Subcutaneous abdominal adipose tissue (tissue), 5 donors: ENCODE results near the gene CLASP1.
"Not testable (repeated sequence)": the region's sequence is repeated elsewhere in the genome, so short reads cannot be mapped to it uniquely, and the experiment has no call there.

ENCODE experiments used
- H3K27ac ChIP-seq: one replicate; pipeline ENCODE4 v1.7.0; 2013; ENCODE audit warnings: low read depth, mild to moderate bottlenecking, inconsistent platforms, low read length, moderate library complexity
- H3K27me3 ChIP-seq, 5 donors: one replicate each; pipeline ENCODE4 v1.7.0; 2013; ENCODE audit warnings: low read length in 5 of 5, inconsistent platforms in 1 of 5; ENCODE audit not compliant: control insufficient read depth in 5 of 5, insufficient read depth in 4 of 5
- H3K36me3 ChIP-seq, 5 donors: one replicate each; pipeline ENCODE4 v1.7.0; 2013; ENCODE audit warnings: low read length in 5 of 5; ENCODE audit not compliant: control insufficient read depth in 5 of 5, insufficient read depth in 5 of 5
- H3K4me1 ChIP-seq, 5 donors: one replicate each; pipeline ENCODE4 v1.7.0; 2013; ENCODE audit warnings: low read length in 5 of 5, mild to moderate bottlenecking in 3 of 5, moderate library complexity in 1 of 5; ENCODE audit not compliant: control insufficient read depth in 5 of 5, insufficient read depth in 5 of 5
- H3K4me3 ChIP-seq, 5 donors: one replicate each; pipeline ENCODE4 v1.7.0; 2013; ENCODE audit warnings: low read length in 5 of 5, low read depth in 1 of 5
- H3K9ac ChIP-seq, 5 donors: one replicate each; pipeline ENCODE4 v1.7.0; 2013; ENCODE audit warnings: low read length in 5 of 5, mild to moderate bottlenecking in 4 of 5, moderate library complexity in 3 of 5
- H3K9me3 ChIP-seq, 5 donors: one replicate each; pipeline ENCODE4 v1.7.0; 2013; ENCODE audit warnings: low read length in 5 of 5; ENCODE audit not compliant: control insufficient read depth in 5 of 5
- donor health status: healthy.
- donor health status: healthy.
- donor health status: healthy.
- donor health status: healthy.
- donor health status: healthy.

The CLASP1 gene

DNA sequence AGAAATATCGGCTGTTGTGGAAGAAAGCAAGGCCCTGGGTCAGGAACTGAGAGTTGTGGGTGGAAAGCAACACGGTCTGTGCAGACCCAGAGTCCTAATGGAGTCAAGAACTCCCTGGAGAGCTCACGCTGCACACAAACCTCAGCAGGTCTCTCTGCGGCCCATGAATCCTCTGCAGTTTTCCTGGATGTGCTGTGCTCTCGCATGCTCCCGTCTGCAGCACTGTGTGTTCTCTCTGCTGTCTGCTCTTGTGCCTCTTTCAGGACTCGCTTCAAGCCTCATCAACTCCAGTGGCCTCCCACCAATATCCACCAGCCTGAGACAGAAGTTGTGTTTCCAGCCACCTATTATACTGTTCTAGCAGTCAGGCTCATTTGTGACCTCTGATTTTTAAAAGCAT is 94.3 kb downstream of the CLASP1 start:
- no peaks in the 10 kb centered on the region for H3K9me3 ChIP-seq
- no peaks in the 10 kb centered on the region for H3K36me3 ChIP-seq
- no peak overlapping the region for H3K27ac ChIP-seq
- no peak overlapping the region for H3K9ac ChIP-seq
- peaks cover 0 to 2% (median 0%) of the 10 kb centered on the region in 5 donors for H3K4me1 ChIP-seq
- no peak overlapping the region for H3K4me3 ChIP-seq
- H3K27me3 ChIP-seq: no peaks in the 10 kb centered on the region

DNA sequence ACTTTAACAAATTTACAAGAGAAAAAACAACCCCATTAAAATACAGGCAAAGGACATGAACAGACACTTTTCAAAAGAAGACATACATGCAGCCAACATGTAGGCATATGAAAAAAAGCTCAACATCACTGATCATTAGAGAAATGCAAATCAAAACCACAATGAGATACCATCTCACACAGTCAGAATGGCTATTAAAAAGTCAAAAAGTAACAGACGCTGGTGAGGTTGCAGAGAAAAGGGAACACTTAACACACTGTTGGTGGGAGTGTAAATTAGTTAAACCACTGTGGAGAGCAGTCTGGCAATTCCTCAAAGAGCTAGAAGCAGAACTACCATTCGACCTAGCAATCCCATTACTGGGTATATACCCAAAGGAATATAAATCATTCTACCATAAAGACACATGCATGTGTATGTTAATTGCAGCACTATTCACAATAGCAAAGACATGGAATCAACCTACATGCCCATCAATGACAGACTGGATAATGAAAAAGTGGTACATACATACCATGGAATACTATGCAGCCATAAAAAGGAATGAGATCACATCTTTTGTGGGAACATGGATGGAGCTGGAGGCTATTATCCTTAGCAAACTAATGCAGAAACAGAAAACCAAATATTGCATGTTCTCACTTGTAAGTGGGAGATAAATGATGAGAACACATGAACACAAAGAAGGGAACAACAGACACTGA is 96.6 kb downstream of the CLASP1 start:
- H3K27ac ChIP-seq, H3K36me3 ChIP-seq, H3K4me1 ChIP-seq, H3K9me3 ChIP-seq, H3K4me3 ChIP-seq, H3K9ac ChIP-seq, H3K27me3 ChIP-seq: not testable (repeated sequence)

DNA sequence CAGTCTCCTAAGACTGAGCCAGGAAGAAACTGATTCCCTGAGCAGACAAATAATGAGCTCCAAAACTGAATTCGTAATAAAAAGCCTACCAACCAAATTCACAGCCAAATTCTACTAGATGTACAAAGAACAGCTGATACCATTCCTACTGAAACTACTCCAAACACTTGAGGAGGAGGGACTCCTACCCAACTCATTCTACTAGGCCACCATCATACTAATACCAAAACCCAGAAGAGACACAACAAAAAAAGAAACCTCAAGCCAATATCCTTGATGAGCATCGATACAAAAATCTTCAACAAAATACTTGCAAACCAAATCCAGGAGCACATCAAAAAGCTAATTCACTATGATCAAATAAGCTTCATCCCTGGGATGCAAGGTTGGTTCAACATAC is 98.6 kb downstream of the CLASP1 start:
- Histone ChIP-seq H3K36me3 (no peaks in the 10 kb centered on the region), H3K27ac (no peak overlapping the region), H3K27me3 (no peaks in the 10 kb centered on the region), H3K9me3 (no peaks in the 10 kb centered on the region), H3K4me1 (peaks cover 0 to 2% (median 0%) of the 10 kb centered on the region in 5 donors), H3K4me3 (no peak overlapping the region), H3K9ac (no peak overlapping the region)

DNA sequence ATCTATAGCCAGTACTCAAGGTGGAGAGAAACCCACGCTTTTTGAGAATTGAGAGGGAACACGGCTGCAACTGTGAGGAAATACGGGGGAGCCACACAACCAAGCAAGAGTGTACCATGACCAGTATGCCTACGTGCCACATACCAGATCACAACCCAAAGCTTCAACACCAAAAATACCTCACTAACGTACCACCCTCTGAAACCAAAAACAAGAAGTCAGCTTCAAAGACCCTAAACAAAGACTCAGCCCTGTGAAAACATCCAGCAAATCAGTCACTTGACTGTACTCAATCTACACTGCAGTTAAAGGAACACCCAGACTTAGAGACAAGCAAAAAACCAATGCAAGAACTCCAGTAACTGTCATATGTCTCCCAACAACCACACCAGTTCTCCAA is 101.6 kb downstream of the CLASP1 start:
- no peak overlapping the region for H3K4me3 ChIP-seq
- no peak overlapping the region for H3K9ac ChIP-seq
- H3K36me3 ChIP-seq: no peaks in the 10 kb centered on the region
- H3K4me1 ChIP-seq: peaks cover 0 to 9% (median 0%) of the 10 kb centered on the region in 5 donors
- H3K27me3 ChIP-seq: no peaks in the 10 kb centered on the region
- no peaks in the 10 kb centered on the region for H3K9me3 ChIP-seq
- no peak overlapping the region for H3K27ac ChIP-seq

DNA sequence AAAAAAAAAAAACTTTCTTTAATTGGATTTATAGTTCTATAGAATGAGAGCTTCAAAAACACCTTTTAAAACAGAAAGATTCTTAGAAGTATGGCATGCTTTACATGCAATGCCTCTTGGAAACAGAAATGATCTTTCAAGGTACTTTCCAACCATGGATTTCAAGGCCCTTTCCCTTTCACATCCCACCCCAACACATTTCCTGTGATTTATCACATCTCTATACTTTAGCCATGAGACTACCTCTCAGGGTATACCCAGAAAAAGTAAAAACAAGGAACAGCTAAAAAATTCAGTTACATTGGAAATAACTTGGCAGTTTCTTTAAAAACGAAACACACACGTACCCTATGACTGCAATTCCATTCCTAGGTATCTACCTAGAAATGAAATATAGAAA is 103.3 kb downstream of the CLASP1 start:
- no peak overlapping the region for H3K9ac ChIP-seq
- H3K4me3 ChIP-seq: no peak overlapping the region
- no peak overlapping the region for H3K27ac ChIP-seq
- H3K27me3 ChIP-seq: no peaks in the 10 kb centered on the region
- H3K36me3 ChIP-seq: no peaks in the 10 kb centered on the region
- no peaks in the 10 kb centered on the region for H3K9me3 ChIP-seq
- peaks cover 0 to 9% (median 0%) of the 10 kb centered on the region in 5 donors for H3K4me1 ChIP-seq

DNA sequence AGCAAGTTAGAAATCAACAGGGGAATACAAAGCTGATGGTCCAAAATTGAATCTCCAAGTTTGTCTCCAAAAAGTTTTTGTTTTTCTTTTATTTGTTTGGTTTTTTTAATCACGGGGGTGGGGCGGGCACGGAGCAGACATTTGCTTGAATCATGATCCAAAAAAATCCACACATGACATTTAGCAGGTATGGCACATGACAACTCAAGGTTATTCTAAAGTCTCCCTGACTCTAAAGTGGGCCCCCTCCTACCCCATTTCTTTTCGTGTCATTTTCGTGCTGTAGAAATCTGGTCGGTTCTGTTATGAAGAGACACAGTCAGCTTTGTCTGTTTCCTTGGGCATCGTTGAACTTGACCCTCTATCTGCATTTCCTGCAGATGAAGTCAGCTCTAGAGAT is 104.0 kb downstream of the CLASP1 start:
- Histone ChIP-seq H3K9ac (no peak overlapping the region), H3K27me3 (no peaks in the 10 kb centered on the region), H3K27ac (no peak overlapping the region), H3K4me1 (peaks cover 0 to 9% (median 0%) of the 10 kb centered on the region in 5 donors), H3K4me3 (no peak overlapping the region), H3K36me3 (no peaks in the 10 kb centered on the region), H3K9me3 (no peaks in the 10 kb centered on the region)

DNA sequence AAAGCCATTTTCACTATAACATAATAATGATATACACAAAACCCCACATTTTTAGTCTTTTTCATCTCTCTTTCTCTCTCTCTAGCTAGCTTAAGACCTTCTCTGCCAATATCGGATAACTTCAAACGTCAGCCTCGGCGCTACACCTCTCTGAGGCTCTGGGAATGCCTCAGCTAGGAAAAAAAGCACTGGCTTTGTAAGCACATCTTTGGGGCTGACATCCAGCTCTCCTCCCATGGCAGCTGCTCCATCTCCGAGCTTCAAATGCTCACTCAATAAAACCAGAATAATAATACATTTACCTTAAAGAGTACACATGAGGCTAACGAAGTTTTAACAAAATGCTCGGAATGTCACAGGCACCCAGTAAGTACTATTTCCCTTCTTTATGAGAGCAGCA is 107.8 kb downstream of the CLASP1 start:
- no peak overlapping the region for H3K4me3 ChIP-seq
- H3K4me1 ChIP-seq: peaks cover 2 to 15% (median 10%) of the 10 kb centered on the region in 5 donors
- H3K36me3 ChIP-seq: no peaks in the 10 kb centered on the region
- H3K27me3 ChIP-seq: no peaks in the 10 kb centered on the region
- no peak overlapping the region for H3K27ac ChIP-seq
- no peak overlapping the region for H3K9ac ChIP-seq
- H3K9me3 ChIP-seq: no peaks in the 10 kb centered on the region

DNA sequence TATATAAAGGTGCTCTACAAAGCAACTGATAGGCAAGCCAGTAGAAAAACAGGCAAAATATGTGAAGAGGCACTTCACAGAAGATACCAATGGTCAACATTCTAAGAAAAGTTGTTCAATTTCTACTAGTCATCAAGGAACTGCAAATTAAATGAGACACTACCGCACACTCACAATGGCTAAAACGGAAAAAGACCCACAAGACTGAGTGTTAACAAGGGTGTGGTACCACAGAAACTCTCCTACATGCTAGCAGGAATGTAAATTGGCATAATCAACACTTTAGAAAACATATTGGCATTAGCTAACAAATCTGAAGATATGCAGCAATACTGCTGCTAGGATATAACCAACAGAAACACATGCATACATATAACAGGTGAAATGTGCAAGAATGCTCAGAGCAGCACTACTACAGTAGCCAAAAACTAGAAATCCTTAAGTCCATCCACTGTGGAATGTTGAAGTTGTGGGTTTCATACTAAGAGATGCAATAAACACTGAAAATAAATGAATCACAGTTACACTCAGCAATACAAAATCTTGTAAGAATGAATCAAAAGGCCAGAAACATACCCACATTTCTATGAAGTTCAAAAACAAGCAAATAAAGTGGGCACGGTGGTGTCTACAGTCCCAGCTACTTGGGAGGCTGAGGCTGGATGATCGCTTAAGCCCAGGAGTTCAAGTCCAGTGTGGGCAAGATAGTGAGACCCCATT is 109.4 kb downstream of the CLASP1 start:
- peaks cover 2 to 15% (median 10%) of the 10 kb centered on the region in 5 donors for H3K4me1 ChIP-seq
- H3K9ac ChIP-seq: peak overlapping the region in 1 of 5 donors; percentile 1
- H3K36me3 ChIP-seq: no peaks in the 10 kb centered on the region
- H3K27me3 ChIP-seq: no peaks in the 10 kb centered on the region
- H3K4me3 ChIP-seq: peak overlapping the region in 3 of 5 donors; percentile 1 to 13 (median 3)
- no peaks in the 10 kb centered on the region for H3K9me3 ChIP-seq
- H3K27ac ChIP-seq: peak overlapping the region; percentile 1

DNA sequence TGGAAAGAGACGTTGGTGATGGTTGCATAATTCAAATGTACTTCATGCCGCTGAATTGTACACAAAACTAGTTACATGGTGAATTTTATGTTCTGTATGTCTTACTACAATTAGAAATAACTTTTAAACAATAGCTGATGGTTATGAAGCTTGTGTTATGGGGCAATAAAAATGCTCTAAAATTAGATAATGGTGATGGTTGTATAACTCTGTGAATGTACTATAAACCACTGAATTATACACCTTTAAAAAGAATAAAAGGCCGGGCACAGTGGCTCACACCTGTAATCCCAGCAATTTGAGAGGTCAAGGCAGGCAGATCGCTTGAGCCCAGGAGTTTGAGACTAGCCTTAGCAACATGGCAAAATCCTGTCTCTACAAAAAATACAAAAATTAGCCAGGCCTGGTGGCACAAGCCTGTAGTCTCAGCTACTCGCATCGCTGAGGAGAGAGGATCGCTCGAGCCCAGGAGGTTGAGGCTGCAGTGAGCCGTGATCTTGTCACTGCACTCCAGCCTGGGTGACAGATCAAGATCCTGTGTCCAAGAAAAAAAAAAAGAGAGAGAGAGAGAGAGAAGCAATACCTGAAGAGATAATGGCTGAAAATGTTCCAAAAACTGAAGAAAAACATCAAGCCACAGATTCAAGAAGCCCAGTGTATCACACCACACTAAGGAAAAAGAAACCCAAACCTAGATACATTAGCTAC is 112.3 kb downstream of the CLASP1 start:
- Histone ChIP-seq H3K27me3 (no peaks in the 10 kb centered on the region), H3K9ac (peak overlapping the region in 1 of 5 donors; percentile 12), H3K4me3 (no peak overlapping the region), H3K27ac (no peak overlapping the region), H3K4me1 (peaks cover 2 to 12% (median 8%) of the 10 kb centered on the region in 5 donors), H3K36me3 (no peaks in the 10 kb centered on the region), H3K9me3 (no peaks in the 10 kb centered on the region)

DNA sequence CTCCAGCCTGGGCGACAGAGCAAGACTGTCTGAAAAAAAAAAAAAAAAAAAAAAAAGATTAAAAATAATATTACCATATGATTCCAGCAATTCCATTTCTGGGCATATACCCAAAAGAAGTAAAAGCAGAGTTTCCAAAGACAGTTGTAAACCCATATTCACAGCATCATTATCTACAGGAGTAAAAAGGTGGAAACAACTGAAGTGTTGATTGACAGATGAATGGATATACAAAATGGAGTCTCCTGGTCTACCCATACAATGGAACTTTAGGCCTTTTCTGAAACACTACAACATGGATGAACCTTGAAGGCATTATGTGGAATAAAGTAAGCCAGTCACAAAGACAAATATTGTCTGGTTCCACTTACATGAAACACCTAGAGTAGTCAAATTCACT is 112.9 kb downstream of the CLASP1 start:
- Histone ChIP-seq H3K27ac (no peak overlapping the region), H3K9me3 (no peaks in the 10 kb centered on the region), H3K36me3 (no peaks in the 10 kb centered on the region), H3K4me3 (no peak overlapping the region), H3K27me3 (no peaks in the 10 kb centered on the region), H3K9ac (no peak overlapping the region), H3K4me1 (peaks cover 2 to 16% (median 14%) of the 10 kb centered on the region in 5 donors)
